Esophagus muscularis mucosa (tissue), 4 donors: ENCODE results near the gene ATP5F1A. TPM values are rescaled to one million over a fixed set of nuclear protein-coding genes. Genes with fewer than 3 reads are reported as not detected.
"Not testable (repeated sequence)": the region's sequence is repeated elsewhere in the genome, so short reads cannot be mapped to it uniquely, and the experiment has no call there.

Source experiments
- DNase-seq: peaks from one replicate; pipeline ENCODE4 v3.0.0-alpha.2; 2017; ENCODE audit errors: extremely low spot score
- H3K27ac ChIP-seq, 4 donors: fragments of 200-600 bp; sonication (generic); replicated peaks in 1 of 4; 1 replicate in 3 of 4; 2 replicates in 1 of 4; pipeline ENCODE4 v1.5.1; 2016 to 2019; ENCODE audit warnings: mild to moderate bottlenecking in 1 of 4
- H3K27me3 ChIP-seq, 4 donors: fragments of 200-600 bp; sonication (generic); one replicate each; pipeline versions ENCODE4 v1.5.1 to v1.6.0; 2016 to 2019
- H3K36me3 ChIP-seq, 4 donors: fragments of 200-600 bp; sonication (generic); one replicate each; pipeline ENCODE4 v1.5.1; 2016 to 2019
- H3K4me1 ChIP-seq, 4 donors: fragments of 200-600 bp; sonication (generic); one replicate each; pipeline ENCODE4 v1.5.1; 2016 to 2019
- H3K4me3 ChIP-seq, 4 donors: fragments of 200-600 bp; sonication (generic); 1 replicate in 2 of 4; 2 replicates in 2 of 4; pipeline ENCODE4 v1.5.1; 2016 to 2019; ENCODE audit warnings: mild to moderate bottlenecking in 4 of 4, moderate library complexity in 1 of 4
- H3K9me3 ChIP-seq, 4 donors: fragments of 200-600 bp; sonication (generic); 1 replicate in 3 of 4; 2 replicates in 1 of 4; pipeline ENCODE4 v1.5.1; 2016 to 2019
- CTCF ChIP-seq, 3 experiments: fragments of 200-600 bp in 2 of 3; fragments of 450-650 bp in 1 of 3; sonication (generic) in 2 of 3; IDR thresholded peaks; one replicate each; pipeline ENCODE4 v1.5.1; 2017 to 2019; ENCODE audit warnings: antibody characterized with exemption in 3 of 3, mild to moderate bottlenecking in 2 of 3, moderate library complexity in 1 of 3
- EP300 ChIP-seq: sonication (generic); formaldehyde crosslinking; IDR thresholded peaks from one replicate; pipeline ENCODE4 v1.6.1; 2017; ENCODE audit warnings: antibody characterized with exemption
- POLR2A ChIP-seq: fragments of 450-650 bp; IDR thresholded peaks from one replicate; pipeline ENCODE4 v1.6.1; 2017; ENCODE audit warnings: antibody characterized with exemption, moderate library complexity, mild to moderate bottlenecking, low read depth
- POLR2AphosphoS5 ChIP-seq, 2 donors: sonication (generic); formaldehyde crosslinking; IDR thresholded peaks; one replicate each; pipeline ENCODE4 v1.6.1; 2017; ENCODE audit warnings: antibody characterized with exemption in 2 of 2
- WGBS: methylation state at CpG from one replicate; pipeline ENCODE4 v1.1.5; 2018; 5-methylcytosine and 5-hydroxymethylcytosine counted together
- intact Hi-C: fragments of 100-400 bp; cut with DNase I; formaldehyde crosslinking; loops from one replicate; pipeline ENCODE4 v1.15.1; 2023
- total RNA-seq, 4 donors: library from RNA; depleted of rRNA; stranded (reverse); fragments of >200 nt; gene quantifications; one replicate each; pipeline versions ENCODE4 v1.1.0 to v1.2.1, GENCODE V29; 2016

The ATP5F1A gene
- total RNA-seq, 4 donors from 2014 or later, result 417 to 545 (median 470) TPM

DNA sequence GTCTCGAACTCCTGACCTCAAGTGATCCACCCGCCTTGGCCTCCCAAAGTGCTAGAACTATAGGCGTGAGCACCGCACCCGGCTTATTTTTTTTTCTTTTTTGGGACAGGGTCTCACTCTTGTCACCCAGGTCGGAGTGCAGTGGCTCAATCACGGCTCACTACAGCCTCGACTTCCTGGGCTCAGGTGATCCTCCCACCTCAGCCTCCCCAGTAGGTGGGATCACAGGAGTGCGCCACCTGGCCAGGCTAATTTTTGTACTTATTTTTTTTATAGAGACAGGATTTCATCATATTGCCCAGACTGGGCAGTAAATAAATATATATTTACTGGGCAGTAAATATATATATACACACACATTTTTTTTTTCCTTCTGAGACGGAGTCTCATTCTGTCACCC is 2.6 kb downstream of the ATP5F1A start:
- H3K4me1 ChIP-seq, result peaks cover 44 to 70% (median 70%) of the 10 kb centered on the region in 4 donors
- intact Hi-C loops, result no loop called here
- no peak overlapping the region for H3K4me3 ChIP-seq
- DNase-seq, result no peak
- H3K27me3 ChIP-seq, result no peaks in the 10 kb centered on the region
- TF ChIP-seq EP300, result no peak
- TF ChIP-seq CTCF (IDR thresholded peaks at IDR 0.05), result no peak
- no peak for TF ChIP-seq POLR2AphosphoS5 (IDR thresholded peaks at IDR 0.05)
- no peak for TF ChIP-seq POLR2A
- peaks cover 12 to 45% (median 42%) of the 10 kb centered on the region in 4 donors for H3K36me3 ChIP-seq
- H3K9me3 ChIP-seq, result no peaks in the 10 kb centered on the region
- H3K27ac ChIP-seq, result peak overlapping the region in 3 of 4 donors; percentile 16 to 98 (median 85)
- WGBS, result 94% methylated on average over 10 of the region's 10 CpGs

- peaks cover 13 to 28% (median 26%) of the 10 kb centered on the region in 4 donors for H3K4me1 ChIP-seq
- H3K36me3 ChIP-seq, result peaks cover 74 to 100% (median 99%) of the 10 kb centered on the region in 4 donors
- H3K27ac ChIP-seq, DNase-seq, H3K9me3 ChIP-seq, H3K27me3 ChIP-seq, intact Hi-C loops, H3K4me3 ChIP-seq: not testable (repeated sequence)
- 88% methylated on average over 8 of the region's 8 CpGs for WGBS
Observed at GRCh38 chr18:46088501-46088900, 9.6 kb downstream of the ATP5F1A start.

DNA sequence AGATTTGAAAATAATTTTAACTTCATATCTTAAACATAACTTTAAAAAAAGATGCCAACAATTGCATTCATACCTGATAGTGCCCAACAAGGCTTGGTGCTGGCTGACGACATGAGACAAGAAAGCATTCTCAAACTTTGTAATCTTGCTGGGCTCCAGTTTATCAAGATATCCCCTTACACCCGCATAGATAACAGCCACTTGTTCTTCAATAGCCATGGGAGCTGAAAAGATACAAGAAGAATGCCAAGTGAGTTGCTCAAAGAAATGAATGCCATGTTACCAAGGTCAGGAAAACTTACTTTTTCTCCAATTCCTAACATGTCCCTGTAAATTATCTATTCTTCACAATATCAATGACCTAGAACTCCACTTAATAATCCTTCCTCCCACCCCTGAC is 13.7 kb downstream of the ATP5F1A start:
- no peak for DNase-seq
- 92% methylated on average over 2 of the region's 2 CpGs for WGBS
- Histone ChIP-seq H3K36me3 (peaks cover 87 to 97% (median 93%) of the 10 kb centered on the region in 4 donors), H3K4me1 (no peaks in the 10 kb centered on the region), H3K9me3 (no peaks in the 10 kb centered on the region), H3K27me3 (no peaks in the 10 kb centered on the region), H3K4me3 (no peak overlapping the region), H3K27ac (no peak overlapping the region)
- intact Hi-C loops, result no loop called here
- TF ChIP-seq POLR2AphosphoS5 (IDR thresholded peaks at IDR 0.05) (no peak), CTCF (IDR thresholded peaks at IDR 0.05) (no peak), POLR2A (no peak), EP300 (no peak)

DNA sequence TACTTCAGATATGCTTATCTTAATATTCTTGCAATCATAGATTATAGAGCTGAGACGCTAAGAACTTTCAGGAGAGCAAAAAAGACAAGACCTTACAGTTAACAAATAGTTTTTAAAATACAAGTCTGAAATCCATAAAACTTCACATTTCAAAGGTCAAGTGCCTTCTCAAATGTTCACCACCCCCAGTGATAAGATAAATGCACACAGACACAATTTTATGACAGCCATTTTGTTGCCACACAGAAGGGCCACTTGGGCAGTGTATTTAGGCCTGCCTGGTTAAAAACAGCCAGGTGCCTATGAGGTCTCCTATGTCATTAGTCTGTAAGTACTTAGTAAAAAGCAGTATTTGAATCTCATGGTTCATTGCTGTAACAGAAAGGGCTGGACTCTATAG is 17.9 kb downstream of the ATP5F1A start:
- H3K27ac ChIP-seq, result no peak overlapping the region
- H3K9me3 ChIP-seq, result no peaks in the 10 kb centered on the region
- H3K4me3 ChIP-seq, result no peak overlapping the region
- H3K36me3 ChIP-seq, result peaks cover 44 to 70% (median 57%) of the 10 kb centered on the region in 4 donors
- 93% methylated on average over 1 of the region's 1 CpG for WGBS
- intact Hi-C loops, result no loop called here
- TF ChIP-seq EP300, result no peak
- no peak for TF ChIP-seq POLR2A
- no peak for TF ChIP-seq POLR2AphosphoS5 (IDR thresholded peaks at IDR 0.05)
- no peak for TF ChIP-seq CTCF (IDR thresholded peaks at IDR 0.05)
- DNase-seq, result no peak
- peaks cover 0 to 12% (median 5%) of the 10 kb centered on the region in 4 donors for H3K4me1 ChIP-seq
- no peaks in the 10 kb centered on the region for H3K27me3 ChIP-seq

GRCh38 chr18:46079336-46079735 is 18.8 kb downstream of the ATP5F1A start:
- intact Hi-C loops, result loop anchor here (10.0 kb wide), 1 partner anchor 415 kb away; no protein-coding TSS in a partner anchor

More at GRCh38 chr18:46079336-46079735, 18.8 kb downstream of the ATP5F1A start:
- no peaks in the 10 kb centered on the region for H3K9me3 ChIP-seq
- H3K27me3 ChIP-seq, result no peaks in the 10 kb centered on the region
- no peak for DNase-seq
- H3K4me3 ChIP-seq, result no peak overlapping the region
- no peak overlapping the region for H3K27ac ChIP-seq
- H3K36me3 ChIP-seq, result peaks cover 36 to 62% (median 49%) of the 10 kb centered on the region in 4 donors
- TF ChIP-seq POLR2AphosphoS5 (IDR thresholded peaks at IDR 0.05) (no peak), EP300 (no peak), POLR2A (no peak), CTCF (IDR thresholded peaks at IDR 0.05) (no peak)
- H3K4me1 ChIP-seq, result peaks cover 0 to 12% (median 5%) of the 10 kb centered on the region in 4 donors
